Fibroblast of skin of left biceps (primary cell): ENCODE data around the gene CD38.

Source experiments
- DNase-seq, 2 experiments: peaks; one replicate each; pipeline ENCODE4 v3.0.0-alpha.2; 2013; ENCODE audit warnings: low read depth in 2 of 2

Gene CD38

GRCh38 chr4:15868111-15868510, 90.0 kb downstream of the CD38 start:
- no peak for DNase-seq

GRCh38 chr4:15868826-15869413, 90.8 kb downstream of the CD38 start:
- DNase-seq = no peak

- DNase-seq = no peak
Observed at GRCh38 chr4:15870079-15870478, 92.0 kb downstream of the CD38 start.

DNA sequence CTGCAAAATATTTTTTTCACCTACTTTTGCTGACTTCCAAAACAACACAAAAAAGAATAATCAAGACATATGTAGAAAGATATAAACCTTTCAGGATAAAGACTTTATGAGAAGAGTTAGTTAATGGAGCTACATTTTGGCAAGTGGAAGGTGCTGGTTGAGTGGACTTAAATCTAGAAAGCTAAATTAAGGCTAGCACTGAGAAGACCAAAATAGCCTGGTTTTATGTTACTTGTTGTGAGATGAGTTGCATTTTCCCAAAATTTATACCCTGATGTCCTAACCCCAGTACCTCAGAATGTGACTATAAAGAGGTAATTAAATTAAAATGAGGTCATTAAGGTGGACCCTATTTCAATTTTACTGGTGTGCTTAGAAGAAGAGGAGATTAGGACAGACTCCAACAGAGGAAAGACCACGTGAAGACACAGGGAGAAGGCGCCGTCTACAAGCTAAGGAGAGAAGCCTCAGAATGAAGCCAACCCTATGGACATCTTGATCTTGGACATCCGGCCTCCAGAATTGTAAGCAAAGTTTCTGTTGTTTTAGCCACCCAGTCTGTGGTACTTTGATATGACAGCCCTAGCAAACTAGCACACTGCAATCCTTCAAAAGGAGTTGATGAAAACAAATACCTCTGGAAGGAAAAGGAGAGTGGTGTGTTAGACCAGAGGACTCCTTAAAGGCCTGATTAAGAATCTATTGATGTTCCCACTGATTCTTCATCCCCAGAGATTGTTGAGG, 93.0 kb downstream of the CD38 start:
- no peak for DNase-seq

DNA sequence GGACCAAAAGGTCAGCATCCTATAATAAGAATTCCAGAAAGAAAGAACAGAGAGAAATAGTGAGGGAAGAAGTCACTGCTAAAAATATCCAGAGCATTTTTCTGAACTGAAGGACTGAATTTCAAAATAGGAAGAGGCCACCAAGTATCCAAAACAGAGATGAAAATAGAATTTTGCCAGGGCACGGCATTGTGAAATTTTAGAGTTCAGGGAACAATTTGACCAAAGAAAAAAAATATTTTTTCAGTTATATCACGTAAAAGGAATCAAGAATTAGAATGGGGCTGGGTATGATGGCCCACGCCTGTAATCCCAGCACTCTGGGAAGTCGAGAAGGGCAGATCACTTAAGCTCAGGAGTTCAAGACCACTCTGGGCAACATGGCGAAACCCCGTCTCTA, 95.0 kb downstream of the CD38 start:
- DNase-seq = no peak

DNA sequence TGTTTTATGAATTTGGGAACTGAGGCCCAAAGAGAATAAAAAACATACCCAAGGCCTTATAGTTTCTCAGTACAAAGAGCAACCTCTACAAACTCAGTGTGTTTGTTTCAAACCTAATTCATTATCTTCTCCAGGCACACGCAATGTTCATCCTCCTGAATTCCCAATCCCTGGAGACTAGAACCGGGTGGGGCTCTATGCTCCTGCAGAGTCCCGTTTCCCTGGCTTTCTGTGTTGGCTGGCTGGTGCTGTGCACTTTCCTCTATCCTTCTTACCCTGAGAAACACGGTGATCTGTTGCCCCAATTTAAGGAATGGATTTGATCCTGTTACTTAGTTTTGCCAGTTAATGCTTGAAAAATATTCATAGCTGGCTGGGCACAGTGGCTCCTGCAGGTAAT, 96.5 kb downstream of the CD38 start:
- no peak for DNase-seq

- DNase-seq = no peak
Observed at GRCh38 chr4:15875663-15876460, 97.7 kb downstream of the CD38 start.

GRCh38 chr4:15878011-15878410, 99.9 kb downstream of the CD38 start:
- no peak for DNase-seq

- no peak for DNase-seq
Observed at GRCh38 chr4:15881820-15882219, 103.7 kb downstream of the CD38 start.

GRCh38 chr4:15882675-15883086, 104.6 kb downstream of the CD38 start:
- DNase-seq = peak; percentile 33 to 51

DNA sequence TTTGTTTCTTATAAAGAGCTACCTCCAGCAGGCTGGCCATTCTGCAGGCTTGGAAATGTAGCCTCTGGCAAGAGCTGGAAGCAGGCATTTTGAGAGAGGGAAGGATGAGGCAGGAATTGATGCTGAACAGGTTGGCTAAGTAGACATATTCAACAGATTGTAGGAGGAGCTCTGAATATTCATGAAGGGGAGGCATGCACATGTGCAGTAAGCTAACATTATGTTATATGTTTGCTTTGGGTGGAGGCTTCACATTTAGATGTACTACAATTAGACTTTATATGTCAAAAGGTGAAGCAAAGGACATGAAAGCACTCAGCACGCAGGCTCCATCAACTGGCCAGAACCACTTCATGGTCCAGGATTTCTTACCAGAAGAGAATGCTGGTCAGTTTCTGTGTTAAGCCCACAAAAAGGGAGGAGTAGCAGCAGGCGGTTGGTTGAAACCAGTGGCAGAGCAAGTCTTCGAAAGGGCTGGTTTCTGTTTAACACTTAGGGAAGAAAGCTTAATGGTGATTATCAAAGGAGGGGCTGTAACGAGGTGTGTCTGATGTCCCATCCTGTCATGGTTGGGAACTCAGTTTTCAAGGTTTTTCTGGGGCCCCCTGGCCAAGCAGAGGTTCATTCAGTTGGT, 105.6 kb downstream of the CD38 start:
- no peak for DNase-seq

DNA sequence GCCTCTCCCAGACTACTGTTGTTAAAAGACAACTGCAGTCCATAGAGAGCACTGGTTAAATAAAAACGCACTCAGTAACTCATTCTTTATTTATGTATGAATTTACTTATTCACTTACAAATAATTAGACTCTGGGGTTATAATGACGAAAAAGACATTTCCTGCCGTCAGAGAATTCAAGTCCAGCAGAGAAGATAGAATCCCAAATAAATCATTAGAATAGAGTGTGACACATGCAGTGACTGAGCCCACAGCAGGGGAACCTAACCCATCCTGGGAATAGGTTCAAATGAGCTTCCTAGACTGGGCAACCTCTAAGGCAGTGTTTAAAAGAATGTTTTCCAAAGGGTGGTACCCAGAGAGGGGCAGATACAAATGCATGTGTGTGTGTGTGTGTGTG, 106.5 kb downstream of the CD38 start:
- DNase-seq = no peak

DNA sequence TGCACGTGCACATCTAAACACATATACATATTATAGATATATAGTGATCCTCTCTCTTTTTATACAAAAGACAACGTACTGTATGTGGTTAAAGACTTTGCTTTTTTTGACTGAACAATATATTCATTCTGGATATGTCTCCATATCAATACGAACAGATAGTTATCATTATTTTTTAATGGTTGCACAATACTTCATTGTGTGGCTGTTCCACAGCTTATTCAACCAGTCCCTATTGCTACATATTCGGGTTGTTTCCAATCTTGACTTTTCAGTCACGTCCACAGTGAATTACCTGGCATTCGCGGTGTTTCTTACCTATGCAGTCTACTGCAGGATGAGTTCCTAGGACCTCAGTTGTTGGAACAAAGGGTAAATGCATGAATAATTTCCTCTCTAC, 107.3 kb downstream of the CD38 start:
- no peak for DNase-seq

DNA sequence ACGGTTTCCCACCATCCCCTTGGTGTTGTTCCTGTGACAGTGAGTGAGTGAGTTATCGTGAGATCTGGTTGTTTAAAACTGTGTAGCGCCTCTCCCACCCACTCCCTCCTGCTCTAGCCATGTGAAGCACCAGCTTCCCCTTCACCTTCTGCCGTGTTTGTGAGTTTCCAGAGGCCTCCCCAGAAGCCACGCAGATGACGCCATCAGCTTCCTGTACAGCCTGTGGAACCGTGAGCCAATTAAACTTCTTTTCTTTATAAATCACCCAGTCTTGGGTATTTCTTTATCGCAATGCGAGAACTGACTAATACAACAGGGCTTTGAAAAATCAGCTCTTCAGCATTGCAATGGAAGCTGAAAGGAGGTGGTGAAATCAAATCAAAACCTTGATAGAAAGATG, 110.4 kb downstream of the CD38 start:
- no peak for DNase-seq

GRCh38 chr4:15890246-15890829, 112.2 kb downstream of the CD38 start:
- no peak for DNase-seq

DNA sequence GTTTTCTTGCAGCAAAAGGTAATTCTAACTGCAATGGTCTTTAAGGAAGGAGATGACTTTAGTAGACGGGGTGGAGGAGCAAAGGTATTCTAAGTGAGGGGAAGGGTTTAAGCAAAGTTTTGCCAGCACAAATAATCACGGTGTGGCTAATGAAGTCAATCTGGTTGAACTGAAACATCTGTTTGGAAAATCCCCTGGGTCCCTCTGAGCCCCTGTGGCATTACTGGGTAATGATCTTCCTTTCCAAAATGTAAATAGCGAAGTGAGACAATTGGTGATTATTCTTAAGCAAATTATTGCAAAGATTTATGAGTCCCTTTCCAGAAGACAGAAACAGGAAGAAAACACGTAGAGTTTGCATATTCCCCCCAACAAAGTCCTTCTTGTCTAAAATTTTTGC, 113.2 kb downstream of the CD38 start:
- DNase-seq = no peak

DNA sequence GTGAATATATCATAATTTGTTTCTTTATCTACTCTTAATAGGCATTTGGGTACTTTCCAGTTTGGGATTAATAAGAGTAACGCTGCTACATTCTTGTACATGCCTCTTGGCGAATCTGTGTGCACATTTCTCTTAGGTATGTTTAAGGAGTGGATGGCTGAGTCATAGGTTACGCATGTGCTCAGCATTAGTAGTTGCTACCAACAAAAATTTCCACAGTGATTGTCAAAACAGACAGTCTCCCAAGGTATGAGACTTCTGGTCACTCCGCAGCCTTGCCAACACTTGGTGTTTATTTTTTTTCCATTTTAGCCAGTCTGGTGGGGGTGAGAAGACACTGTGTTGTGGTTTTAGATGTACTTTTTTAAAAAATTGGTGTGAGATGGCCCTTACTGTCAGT, 115.8 kb downstream of the CD38 start:
- DNase-seq = peak; percentile 79 to 84

DNA sequence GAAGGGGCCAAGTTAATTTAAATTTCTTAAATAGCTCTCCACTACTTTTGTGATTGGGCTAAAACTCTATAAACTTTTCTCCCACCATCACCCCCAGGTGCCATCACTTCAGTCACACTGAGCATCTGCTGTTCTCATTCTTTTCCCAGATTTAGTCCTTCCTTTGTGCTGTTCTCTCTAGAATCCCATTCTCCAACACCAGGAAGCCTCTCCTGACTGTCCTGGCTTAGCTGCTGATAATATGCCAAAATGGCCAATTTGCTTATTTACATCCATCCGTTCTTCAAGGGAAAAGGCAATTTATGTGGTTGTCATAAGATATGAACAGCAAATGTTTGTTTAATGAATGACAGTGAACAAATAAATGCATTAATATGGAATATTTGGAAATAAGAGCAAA, 116.3 kb downstream of the CD38 start:
- DNase-seq = no peak

GRCh38 chr4:15894921-15895916, 117.1 kb downstream of the CD38 start:
- DNase-seq = no peak

- DNase-seq = no peak
Observed at GRCh38 chr4:15897577-15897976, 119.4 kb downstream of the CD38 start.

DNA sequence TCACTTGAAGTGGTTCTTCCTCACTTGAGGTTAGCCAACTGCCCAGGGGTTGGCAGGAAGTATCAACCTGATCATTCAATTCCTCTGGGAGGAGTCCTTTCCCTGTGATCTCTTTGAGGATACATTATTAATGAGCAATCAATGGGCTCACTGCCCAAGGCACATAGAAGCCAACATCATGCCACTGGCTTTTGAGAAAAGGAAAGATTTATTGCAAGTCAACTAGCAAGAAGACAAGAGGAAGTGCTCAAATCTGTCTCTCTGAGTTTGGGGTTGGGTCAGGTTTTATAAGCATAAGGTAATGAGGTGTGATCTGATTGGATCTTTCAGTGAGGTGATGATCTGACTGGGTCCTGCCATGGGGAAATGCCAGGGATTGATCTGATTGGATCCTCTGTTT, 120.8 kb downstream of the CD38 start:
- DNase-seq = no peak
